ENCODE results near the gene HOXC11.

Gene HOXC11

GRCh38 chr12:54015018-54015931, 42.3 kb downstream of the HOXC11 start:
- no peak for TF ChIP-seq CTCF (IDR thresholded peaks at IDR 0.05; ENCODE audit: low read depth, low read length, missing control alignments)
- H3K4me3 ChIP-seq (replicated peaks; ENCODE audit: low read depth, low read length), result no peak overlapping the region
- DNase-seq (ENCODE audit: extremely low read depth, low read depth), result no peak

GRCh38 chr12:54016051-54016450, 43.1 kb downstream of the HOXC11 start:
- DNase-seq (ENCODE audit: extremely low read depth, low read depth), result no peak
- peak overlapping the region; percentile 52 for H3K4me3 ChIP-seq (replicated peaks; ENCODE audit: low read depth, low read length)
- no peak for TF ChIP-seq CTCF (IDR thresholded peaks at IDR 0.05; ENCODE audit: low read depth, low read length, missing control alignments)

- peak overlapping the region; percentile 52 for H3K4me3 ChIP-seq (replicated peaks; ENCODE audit: low read depth, low read length)
- peak; percentile 70 for DNase-seq (ENCODE audit: extremely low read depth, low read depth)
- TF ChIP-seq CTCF (IDR thresholded peaks at IDR 0.05; ENCODE audit: low read depth, low read length, missing control alignments), result no peak
Observed at GRCh38 chr12:54016478-54016964, 43.6 kb downstream of the HOXC11 start.

GRCh38 chr12:54017027-54017788, 44.3 kb downstream of the HOXC11 start:
- no peak for DNase-seq (ENCODE audit: extremely low read depth, low read depth)

GRCh38 chr12:54017878-54018467, 45.0 kb downstream of the HOXC11 start:
- DNase-seq (ENCODE audit: extremely low read depth, low read depth), result no peak
- no peak for TF ChIP-seq CTCF (IDR thresholded peaks at IDR 0.05; ENCODE audit: low read depth, low read length, missing control alignments)
- H3K4me3 ChIP-seq (replicated peaks; ENCODE audit: low read depth, low read length), result peak overlapping the region; percentile 52

More at GRCh38 chr12:54017027-54017788, 44.3 kb downstream of the HOXC11 start:
- H3K4me3 ChIP-seq (replicated peaks; ENCODE audit: low read depth, low read length), result peak overlapping the region; percentile 52
- TF ChIP-seq CTCF (IDR thresholded peaks at IDR 0.05; ENCODE audit: low read depth, low read length, missing control alignments), result no peak

- H3K4me3 ChIP-seq (replicated peaks; ENCODE audit: low read depth, low read length), result peak overlapping the region; percentile 52
- TF ChIP-seq CTCF (IDR thresholded peaks at IDR 0.05; ENCODE audit: low read depth, low read length, missing control alignments), result no peak
- no peak for DNase-seq (ENCODE audit: extremely low read depth, low read depth)
Observed at GRCh38 chr12:54018468-54018984, 45.6 kb downstream of the HOXC11 start.
